RWPE1 (cell line): Measurements from ENCODE around the gene CCDC81.
A peak's percentile ranks its signal among the peaks of the same experiment; 100 is the strongest.
"Not testable (repeated sequence)": the region's sequence is repeated elsewhere in the genome, so short reads cannot be mapped to it uniquely, and the experiment has no call there.

Experiments used
- CTCF ChIA-PET: fragments of 350-600 bp; sonication (Branson Sonifier 250); formaldehyde crosslinking; extraction: SDS; loops from one replicate; lab custom pipeline; 2021; lab: Yijun Ruan, JAX
- POLR2A ChIA-PET: fragments of 400-600 bp; formaldehyde crosslinking; extraction: SDS; loops from one replicate; lab custom pipeline; 2020; ENCODE audit warnings: antibody characterized with exemption; ENCODE audit not compliant: low non-redundant PET; lab: Yijun Ruan, JAX
- DNase-seq: peaks from one replicate; pipeline ENCODE4 v3.0.0; 2012; ENCODE audit warnings: low spot score
- H3K27ac ChIP-seq: fragments of 450-650 bp; 2 replicates; pipeline ENCODE4 v1.5.1; 2017
- CTCF ChIP-seq: fragments of 450-650 bp; conservative IDR thresholded peaks from 2 replicates; pipeline ENCODE4 v1.5.1; 2017; ENCODE audit warnings: low read depth, mild to moderate bottlenecking

CCDC81 gene

DNA sequence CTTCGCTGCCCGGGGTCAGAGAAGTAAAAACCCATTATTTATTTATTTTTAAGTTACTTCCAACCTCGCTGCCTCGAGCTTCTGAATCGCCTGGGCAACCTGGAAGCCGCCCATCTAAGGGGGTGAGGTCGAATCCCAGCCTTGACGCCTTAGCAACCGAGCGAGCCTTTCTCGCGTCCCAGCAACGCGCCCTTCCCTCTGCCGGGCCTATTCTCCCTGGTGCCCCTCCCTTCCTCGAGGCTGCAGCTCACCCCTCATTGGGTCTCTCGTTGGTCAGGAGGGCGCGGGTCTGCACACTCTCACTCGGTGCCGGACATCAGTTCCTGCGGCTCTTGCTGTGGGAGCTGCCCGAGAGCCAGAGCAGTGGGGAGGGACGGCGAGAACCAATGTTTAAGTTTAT is at the start of gene CCDC81:
Gene CCDC81, plus strand, starts transcription at position 302 of the 400 bp plus-strand sequence. CDS start 277 bp downstream, outside the sequence.
- POLR2A ChIA-PET = no interaction called here
- CTCF ChIA-PET = no interaction called here
- DNase-seq = no peak
- H3K27ac ChIP-seq = no peak within 1 kb of the TSS
- TF ChIP-seq CTCF = no peak

GRCh38 chr11:86335131-86335767 is 39.4 kb upstream of the CCDC81 start:
- TF ChIP-seq CTCF = no peak
- ChIA-PET POLR2A (no interaction called here), CTCF (no interaction called here)
- DNase-seq = peak; percentile 10
- H3K27ac ChIP-seq = no peak overlapping the region

DNA sequence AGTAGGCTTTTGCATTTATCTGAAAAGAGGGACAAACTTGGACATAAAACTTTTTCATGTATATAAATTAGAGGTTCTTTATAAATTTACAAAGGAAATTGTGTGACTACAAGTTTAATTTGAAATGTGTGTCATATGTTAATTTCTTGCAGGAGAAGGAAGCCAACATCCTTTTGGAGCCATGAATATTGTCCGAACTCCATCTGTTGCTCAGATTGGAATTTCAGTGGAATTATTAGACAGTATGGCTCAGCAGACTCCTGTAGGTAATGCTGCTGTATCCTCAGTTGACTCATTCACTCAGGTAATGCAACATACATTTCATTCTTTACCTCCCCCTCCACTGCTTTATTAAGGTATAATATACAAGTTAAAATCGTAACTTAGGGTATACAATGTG is 37.5 kb upstream of the CCDC81 start:
- ChIA-PET POLR2A (no interaction called here), CTCF (no interaction called here)
- no peak for DNase-seq
- TF ChIP-seq CTCF = no peak
- no peak overlapping the region for H3K27ac ChIP-seq

DNA sequence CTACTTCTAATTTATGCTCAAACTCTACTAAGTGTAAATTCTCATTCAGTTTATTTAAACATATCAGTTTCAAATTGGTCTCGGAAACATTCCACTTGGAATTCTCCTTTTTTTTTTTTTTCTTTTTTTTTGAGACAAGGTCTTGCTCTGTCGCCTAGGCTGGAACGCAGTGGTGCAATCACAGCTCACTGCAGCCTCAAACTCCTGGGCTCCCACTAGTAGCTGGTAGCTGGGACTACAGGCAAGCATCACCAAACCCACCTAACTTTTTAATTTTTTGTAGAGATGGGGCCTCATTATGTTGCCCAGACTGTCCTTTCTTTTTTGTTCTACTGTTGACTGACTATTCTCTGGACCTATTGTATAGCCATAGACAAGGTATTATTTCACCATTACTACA is 33.3 kb upstream of the CCDC81 start:
- POLR2A ChIA-PET = no interaction called here
- DNase-seq = no peak
- H3K27ac ChIP-seq = no peak overlapping the region
- no peak for TF ChIP-seq CTCF
- CTCF ChIA-PET = interaction anchor here (0.6 kb wide), 1 partner anchor 362 kb away, joined by 3 read pairs; no protein-coding TSS in a partner anchor

DNA sequence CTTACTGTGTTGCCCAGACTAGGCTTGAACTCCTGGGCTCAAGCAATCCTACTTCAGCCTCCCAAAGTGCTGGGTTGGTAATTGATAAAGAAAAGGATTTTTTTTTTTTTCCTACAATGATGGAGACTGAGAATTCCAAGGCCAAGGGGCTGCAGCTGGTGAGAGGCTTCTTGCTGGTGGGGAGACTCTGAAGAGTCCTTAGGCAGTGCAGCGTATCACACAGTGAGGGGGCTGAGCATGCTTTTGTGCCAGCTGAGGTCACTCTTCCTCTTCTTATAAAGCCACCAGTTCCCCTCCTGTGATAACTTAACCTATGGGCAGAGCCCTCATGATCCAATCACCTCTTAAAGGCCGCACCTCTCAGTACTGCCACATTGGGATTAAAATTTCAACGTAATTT is 28.2 kb upstream of the CCDC81 start:
- TF ChIP-seq CTCF = no peak
- H3K27ac ChIP-seq = no peak overlapping the region
- ChIA-PET POLR2A (no interaction called here), CTCF (interaction anchor here (0.6 to 0.7 kb wide), 2 partner anchors 105 to 783 kb away, joined by 3 to 6 read pairs; no protein-coding TSS in a partner anchor)
- DNase-seq = no peak

GRCh38 chr11:86355256-86355655 is 19.4 kb upstream of the CCDC81 start:
- no peak for DNase-seq
- CTCF ChIA-PET = no interaction called here
- POLR2A ChIA-PET = no interaction called here
- no peak overlapping the region for H3K27ac ChIP-seq
- no peak for TF ChIP-seq CTCF

DNA sequence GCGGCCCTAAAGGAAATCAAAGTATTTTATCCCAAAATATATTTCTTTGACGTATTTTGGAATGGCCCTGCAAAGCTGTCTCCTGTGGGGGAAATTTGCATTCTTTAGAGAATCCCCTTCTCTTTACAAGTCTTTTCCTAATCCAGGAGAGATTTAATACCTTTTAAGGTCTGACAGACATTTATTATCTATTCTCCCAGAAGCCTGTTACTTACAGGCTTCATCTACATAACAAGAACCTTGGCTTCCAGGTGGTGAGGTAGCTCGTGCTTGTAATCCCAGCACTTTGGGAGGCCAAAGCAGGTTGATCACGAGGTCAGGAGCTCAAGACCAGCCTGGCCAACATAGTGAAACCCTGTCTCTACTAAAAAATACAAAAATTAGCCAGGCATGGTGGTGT is 17.3 kb upstream of the CCDC81 start:
- H3K27ac ChIP-seq, DNase-seq, POLR2A ChIA-PET: not testable (repeated sequence)
- CTCF ChIA-PET = interaction anchor here (0.7 kb wide), 1 partner anchor 22 kb away, joined by 3 read pairs; no protein-coding TSS in a partner anchor
